EL (cell line): ENCODE data around the gene ANKRD9.
"Not testable (repeated sequence)": the region's sequence is repeated elsewhere in the genome, so short reads cannot be mapped to it uniquely, and the experiment has no call there.

ENCODE experiments used
- DNase-seq: peaks from one replicate; pipeline ENCODE4 v3.0.0-alpha.2; 2016

Gene ANKRD9

GRCh38 chr14:102509746-102510615, at the start of gene ANKRD9:
Gene ANKRD9 (minus strand): TSS chr14:102509776. CDS start chr14:102507889, 1,887 bp downstream.
- DNase-seq, result peak; percentile 94

- no peak for DNase-seq
Observed at GRCh38 chr14:102558556-102558955, 49.0 kb upstream of the ANKRD9 start.

- DNase-seq, result no peak
Observed at GRCh38 chr14:102557434-102558226, 48.1 kb upstream of the ANKRD9 start.

- DNase-seq, result no peak
Observed at GRCh38 chr14:102556098-102556677, 46.6 kb upstream of the ANKRD9 start.

- peak; percentile 71 for DNase-seq
Observed at GRCh38 chr14:102554821-102555819, 45.5 kb upstream of the ANKRD9 start.

- DNase-seq, result peak; percentile 56
Observed at GRCh38 chr14:102551995-102552705, 42.6 kb upstream of the ANKRD9 start.

- DNase-seq, result not testable (repeated sequence)
Observed at GRCh38 chr14:102550927-102551401, 41.4 kb upstream of the ANKRD9 start.

GRCh38 chr14:102548616-102549240, 39.2 kb upstream of the ANKRD9 start:
- no peak for DNase-seq

- peak; percentile 61 for DNase-seq
Observed at GRCh38 chr14:102545461-102546265, 36.1 kb upstream of the ANKRD9 start.

GRCh38 chr14:102544747-102545460, 35.3 kb upstream of the ANKRD9 start:
- DNase-seq, result no peak

- no peak for DNase-seq
Observed at GRCh38 chr14:102544046-102544746, 34.6 kb upstream of the ANKRD9 start.

- DNase-seq, result no peak
Observed at GRCh38 chr14:102541771-102542170, 32.2 kb upstream of the ANKRD9 start.

GRCh38 chr14:102541029-102541491, 31.5 kb upstream of the ANKRD9 start:
- not testable (repeated sequence) for DNase-seq

- DNase-seq, result no peak
Observed at GRCh38 chr14:102540315-102541028, 30.9 kb upstream of the ANKRD9 start.

- DNase-seq, result peak; percentile 80
Observed at GRCh38 chr14:102539544-102540314, 30.2 kb upstream of the ANKRD9 start.

- DNase-seq, result no peak
Observed at GRCh38 chr14:102538602-102539543, 29.3 kb upstream of the ANKRD9 start.
